HepG2 (cell line): ENCODE measurements around the gene LRRC3B. TPM values are rescaled to one million over a fixed set of nuclear protein-coding genes. Genes with fewer than 3 reads are reported as not detected.

Experiments used
- ATAC-seq: fragments of 200-7000 bp; cut with Tn5 transposase; 3 replicates; pipeline ENCODE4 v1.9.1; 2020; ENCODE audit warnings: mild to moderate bottlenecking, moderate library complexity
- BruUV-seq: library from RNA; stranded (reverse); fragments of 400-500 nt; replicated peaks from 2 replicates; lab custom pipeline; 2021; lab: Mats Ljungman, UMichigan
- CTCF ChIA-PET: fragments of 300-600 bp; formaldehyde crosslinking; extraction: SDS; loops from one replicate; lab custom pipeline; 2021; ENCODE audit warnings: low total read pairs, inconsistent platforms, low intra/inter-chr PET ratio; lab: Yijun Ruan, JAX
- POLR2A ChIA-PET: fragments of 350-600 bp; sonication (Branson Sonifier 250); formaldehyde crosslinking; loops from one replicate; lab custom pipeline; 2020; ENCODE audit warnings: antibody characterized with exemption, inconsistent platforms; lab: Yijun Ruan, JAX
- DNase-seq: peaks from one replicate; pipeline ENCODE4 v3.0.0-alpha.2; 2015; ENCODE audit warnings: low spot score
- FAIRE-seq: peaks from 3 replicates; lab custom pipeline; 2011; peaks lifted over from hg19 to GRCh38; lab: Jason Lieb, UNC
- H2AFZ ChIP-seq: one replicate; pipeline ENCODE4 v1.6.1; 2011; ENCODE audit warnings: low read length, inconsistent platforms
- H3K27ac ChIP-seq: fragments of 300-600 bp; 3 replicates; pipeline ENCODE4 v1.8.0; 2011; ENCODE audit warnings: mixed run types, mild to moderate bottlenecking, mixed read lengths, low read length, inconsistent platforms; ENCODE audit not compliant: insufficient read depth; ENCODE audit errors: extremely low read length
- H3K27me3 ChIP-seq, 2 experiments: fragments of 200-600 bp in 1 of 2; 2 replicates in 1 of 2; 3 replicates in 1 of 2; pipeline versions ENCODE4 v1.6.0 to v1.8.0; 2011; ENCODE audit warnings: low read length in 2 of 2, mild to moderate bottlenecking in 2 of 2, moderate library complexity in 2 of 2, inconsistent platforms in 1 of 2; ENCODE audit not compliant: insufficient read depth in 2 of 2, control insufficient read depth in 1 of 2
- H3K36me3 ChIP-seq, 2 experiments: fragments of 200-600 bp in 1 of 2; replicated peaks in 1 of 2; 2 replicates in 1 of 2; 3 replicates in 1 of 2; pipeline versions ENCODE4 v1.5.1 to v1.8.0; 2011; ENCODE audit warnings: low read length in 2 of 2, inconsistent platforms in 1 of 2; ENCODE audit not compliant: insufficient read depth in 2 of 2, control insufficient read depth in 1 of 2
- H3K4me1 ChIP-seq: 2 replicates; pipeline ENCODE4 v1.5.1; 2012; ENCODE audit warnings: low read length, inconsistent platforms; ENCODE audit not compliant: insufficient read depth
- H3K4me2 ChIP-seq: 2 replicates; pipeline ENCODE4 v1.6.0; 2011; ENCODE audit warnings: low read depth, low read length, inconsistent platforms
- H3K4me3 ChIP-seq, 3 experiments: fragments of 200-600 bp in 1 of 3; sonication (generic), shearing (Covaris generic) in 1 of 3; replicated peaks in 1 of 3; 2 replicates each; pipeline ENCODE4 v1.5.1; 2011 to 2016; ENCODE audit warnings: low read length in 3 of 3, inconsistent platforms in 2 of 3, low read depth in 2 of 3, mild to moderate bottlenecking in 2 of 3, control low read depth in 1 of 3, mixed read lengths in 1 of 3; ENCODE audit not compliant: insufficient read depth in 1 of 3
- H3K79me2 ChIP-seq: one replicate; pipeline ENCODE4 v1.6.1; 2011; ENCODE audit warnings: low read length, inconsistent platforms; ENCODE audit not compliant: insufficient read depth
- H3K9ac ChIP-seq: 2 replicates; pipeline ENCODE4 v1.6.0; 2011; ENCODE audit warnings: mild to moderate bottlenecking, low read depth, low read length, inconsistent platforms; ENCODE audit not compliant: insufficient read depth
- H3K9me3 ChIP-seq: 2 replicates; pipeline ENCODE4 v1.5.1; 2012; ENCODE audit warnings: mild to moderate bottlenecking, low read length
- H4K20me1 ChIP-seq: 2 replicates; pipeline ENCODE4 v1.6.0; 2011; ENCODE audit warnings: inconsistent platforms, mild to moderate bottlenecking, low read length, moderate library complexity; ENCODE audit not compliant: insufficient read depth
- NR2C2 ChIP-seq: sonication (generic); formaldehyde crosslinking; IDR thresholded peaks from 2 replicates; pipeline ENCODE4 v1.4.0; 2020; ENCODE audit warnings: missing genetic modification reagents, mild to moderate bottlenecking, moderate library complexity, borderline replicate concordance
- ZNF20 ChIP-seq: sonication (generic); formaldehyde crosslinking; IDR thresholded peaks from 2 replicates; pipeline ENCODE4 v1.4.0; 2020; ENCODE audit warnings: mild to moderate bottlenecking, moderate library complexity, missing genetic modification reagents
- WGBS: methylation state at CpG from one replicate; pipeline ENCODE4 v1.1.6; 2017; ENCODE audit warnings: low lambda C conversion rate; 5-methylcytosine and 5-hydroxymethylcytosine counted together
- in situ Hi-C: cut with HindIII; loops from 2 replicates; pipeline ENCODE4 v1.10.0; 2017; ENCODE audit warnings: low pct_unique_long_range_greater_than_20kb; ENCODE audit not compliant: extremely low pct_ligation_motif_present
- intact Hi-C: fragments of 100-400 bp; cut with micrococcal nuclease; formaldehyde crosslinking; loops from one replicate; pipeline ENCODE4 v1.10.0; 2022; ENCODE audit not compliant: unreplicated experiment
- polyA plus RNA-seq, 8 experiments: library from polyadenylated mRNA; depleted of rRNA in 3 of 8; stranded (reverse) in 7 of 8; unstranded in 1 of 8; fragments of >200 nt; fragmentation: Illumina TruSeq in 4 of 8; extraction: Trizol in 4 of 8; gene quantifications; 2 replicates each; pipeline versions ENCODE4 v1.2.1 to v1.2.3, GENCODE V29; 2011 to 2016; ENCODE audit warnings: low read depth in 4 of 8, missing spikeins in 1 of 8, mixed read lengths in 1 of 8; ENCODE audit not compliant: insufficient read depth in 1 of 8
- total RNA-seq, 5 experiments: library from RNA; depleted of rRNA; stranded (reverse); fragments of >200 nt; fragmentation: Illumina TruSeq; extraction: Trizol; gene quantifications; 2 replicates each; pipeline ENCODE4 v1.2.3, GENCODE V29; 2016; ENCODE audit warnings: low read depth in 1 of 5
- TF ChIP-seq, protein P1 (sequence below): sonication (generic); formaldehyde crosslinking; IDR thresholded peaks from 2 replicates; pipeline ENCODE4 v1.5.0; 2020; ENCODE audit warnings: mild to moderate bottlenecking, missing genetic modification reagents, borderline replicate concordance
- TF ChIP-seq, protein P2 (sequence below): sonication (generic); formaldehyde crosslinking; IDR thresholded peaks from 2 replicates; pipeline ENCODE4 v1.5.0; 2020; ENCODE audit warnings: mild to moderate bottlenecking, missing genetic modification reagents, borderline replicate concordance
- TF ChIP-seq, protein P3 (sequence below): sonication (generic); formaldehyde crosslinking; IDR thresholded peaks from 2 replicates; pipeline ENCODE4; 2020; ENCODE audit warnings: missing genetic modification reagents, mild to moderate bottlenecking, borderline replicate concordance
- TF ChIP-seq, protein P4 (sequence below): sonication (generic); formaldehyde crosslinking; IDR thresholded peaks from 2 replicates; pipeline ENCODE4 v1.5.0; 2020; ENCODE audit warnings: mild to moderate bottlenecking, missing genetic modification reagents

The LRRC3B gene
- total and polyA plus RNA-seq, 2 of the 13 experiments (the other 11 are each of a cell fraction or from before 2014, with no cell fraction given), result not detected

DNA sequence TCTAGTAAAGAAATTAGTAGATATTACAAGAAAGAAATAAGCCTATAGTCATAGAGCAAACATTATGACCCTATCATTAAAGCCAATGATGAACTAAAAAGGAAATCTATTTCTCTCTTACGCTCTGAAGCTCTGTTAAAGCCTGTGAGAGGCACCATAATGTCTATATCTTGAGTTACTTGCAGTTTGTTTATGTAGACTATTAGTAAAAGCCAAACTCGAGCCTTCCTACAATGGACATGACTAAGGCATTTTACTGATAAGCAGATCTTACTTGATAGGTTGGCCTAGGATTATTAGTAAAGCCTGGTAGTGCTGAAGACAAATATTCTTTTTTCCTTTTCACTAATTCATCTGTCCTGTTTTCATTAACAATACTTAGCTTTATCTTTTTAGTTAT, 32.7 kb downstream of the LRRC3B start:
- FAIRE-seq (no peak), ATAC-seq (no peak), DNase-seq (no peak)
- CTCF ChIA-PET, result no interaction called here
- no peaks in the 10 kb centered on the region for H3K9me3 ChIP-seq
- no peaks in the 10 kb centered on the region for H4K20me1 ChIP-seq
- intact Hi-C loops, result no loop called here
- 8% methylated on average over 2 of the region's 2 CpGs for WGBS
- H3K79me2 ChIP-seq, result no peaks in the 10 kb centered on the region
- in situ Hi-C loops, result no loop called here
- H3K27me3 ChIP-seq, result no peaks in the 10 kb centered on the region
- no TSS peak for BruUV-seq
- H3K4me2 ChIP-seq, result no peak overlapping the region
- H3K27ac ChIP-seq, result no peak overlapping the region
- no peaks in the 10 kb centered on the region for H3K36me3 ChIP-seq
- H3K4me3 ChIP-seq, result no peak overlapping the region
- POLR2A ChIA-PET, result no interaction called here
- no peak overlapping the region for H3K9ac ChIP-seq
- H2AFZ ChIP-seq, result no peak overlapping the region
- H3K4me1 ChIP-seq, result no peaks in the 10 kb centered on the region
- TF ChIP-seq, protein P1, sequence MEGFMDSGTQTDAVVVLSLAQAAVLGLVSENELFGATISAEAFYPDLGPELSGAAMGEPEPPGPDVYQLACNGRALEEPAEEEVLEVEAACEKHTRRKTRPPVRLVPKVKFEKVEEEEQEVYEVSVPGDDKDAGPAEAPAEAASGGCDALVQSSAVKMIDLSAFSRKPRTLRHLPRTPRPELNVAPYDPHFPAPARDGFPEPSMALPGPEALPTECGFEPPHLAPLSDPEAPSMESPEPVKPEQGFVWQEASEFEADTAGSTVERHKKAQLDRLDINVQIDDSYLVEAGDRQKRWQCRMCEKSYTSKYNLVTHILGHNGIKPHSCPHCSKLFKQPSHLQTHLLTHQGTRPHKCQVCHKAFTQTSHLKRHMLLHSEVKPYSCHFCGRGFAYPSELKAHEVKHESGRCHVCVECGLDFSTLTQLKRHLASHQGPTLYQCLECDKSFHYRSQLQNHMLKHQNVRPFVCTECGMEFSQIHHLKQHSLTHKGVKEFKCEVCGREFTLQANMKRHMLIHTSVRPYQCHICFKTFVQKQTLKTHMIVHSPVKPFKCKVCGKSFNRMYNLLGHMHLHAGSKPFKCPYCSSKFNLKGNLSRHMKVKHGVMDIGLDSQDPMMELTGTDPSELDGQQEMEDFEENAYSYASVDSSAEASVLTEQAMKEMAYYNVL (CRISPR knock-in tag), result no peak
- TF ChIP-seq, protein P2, sequence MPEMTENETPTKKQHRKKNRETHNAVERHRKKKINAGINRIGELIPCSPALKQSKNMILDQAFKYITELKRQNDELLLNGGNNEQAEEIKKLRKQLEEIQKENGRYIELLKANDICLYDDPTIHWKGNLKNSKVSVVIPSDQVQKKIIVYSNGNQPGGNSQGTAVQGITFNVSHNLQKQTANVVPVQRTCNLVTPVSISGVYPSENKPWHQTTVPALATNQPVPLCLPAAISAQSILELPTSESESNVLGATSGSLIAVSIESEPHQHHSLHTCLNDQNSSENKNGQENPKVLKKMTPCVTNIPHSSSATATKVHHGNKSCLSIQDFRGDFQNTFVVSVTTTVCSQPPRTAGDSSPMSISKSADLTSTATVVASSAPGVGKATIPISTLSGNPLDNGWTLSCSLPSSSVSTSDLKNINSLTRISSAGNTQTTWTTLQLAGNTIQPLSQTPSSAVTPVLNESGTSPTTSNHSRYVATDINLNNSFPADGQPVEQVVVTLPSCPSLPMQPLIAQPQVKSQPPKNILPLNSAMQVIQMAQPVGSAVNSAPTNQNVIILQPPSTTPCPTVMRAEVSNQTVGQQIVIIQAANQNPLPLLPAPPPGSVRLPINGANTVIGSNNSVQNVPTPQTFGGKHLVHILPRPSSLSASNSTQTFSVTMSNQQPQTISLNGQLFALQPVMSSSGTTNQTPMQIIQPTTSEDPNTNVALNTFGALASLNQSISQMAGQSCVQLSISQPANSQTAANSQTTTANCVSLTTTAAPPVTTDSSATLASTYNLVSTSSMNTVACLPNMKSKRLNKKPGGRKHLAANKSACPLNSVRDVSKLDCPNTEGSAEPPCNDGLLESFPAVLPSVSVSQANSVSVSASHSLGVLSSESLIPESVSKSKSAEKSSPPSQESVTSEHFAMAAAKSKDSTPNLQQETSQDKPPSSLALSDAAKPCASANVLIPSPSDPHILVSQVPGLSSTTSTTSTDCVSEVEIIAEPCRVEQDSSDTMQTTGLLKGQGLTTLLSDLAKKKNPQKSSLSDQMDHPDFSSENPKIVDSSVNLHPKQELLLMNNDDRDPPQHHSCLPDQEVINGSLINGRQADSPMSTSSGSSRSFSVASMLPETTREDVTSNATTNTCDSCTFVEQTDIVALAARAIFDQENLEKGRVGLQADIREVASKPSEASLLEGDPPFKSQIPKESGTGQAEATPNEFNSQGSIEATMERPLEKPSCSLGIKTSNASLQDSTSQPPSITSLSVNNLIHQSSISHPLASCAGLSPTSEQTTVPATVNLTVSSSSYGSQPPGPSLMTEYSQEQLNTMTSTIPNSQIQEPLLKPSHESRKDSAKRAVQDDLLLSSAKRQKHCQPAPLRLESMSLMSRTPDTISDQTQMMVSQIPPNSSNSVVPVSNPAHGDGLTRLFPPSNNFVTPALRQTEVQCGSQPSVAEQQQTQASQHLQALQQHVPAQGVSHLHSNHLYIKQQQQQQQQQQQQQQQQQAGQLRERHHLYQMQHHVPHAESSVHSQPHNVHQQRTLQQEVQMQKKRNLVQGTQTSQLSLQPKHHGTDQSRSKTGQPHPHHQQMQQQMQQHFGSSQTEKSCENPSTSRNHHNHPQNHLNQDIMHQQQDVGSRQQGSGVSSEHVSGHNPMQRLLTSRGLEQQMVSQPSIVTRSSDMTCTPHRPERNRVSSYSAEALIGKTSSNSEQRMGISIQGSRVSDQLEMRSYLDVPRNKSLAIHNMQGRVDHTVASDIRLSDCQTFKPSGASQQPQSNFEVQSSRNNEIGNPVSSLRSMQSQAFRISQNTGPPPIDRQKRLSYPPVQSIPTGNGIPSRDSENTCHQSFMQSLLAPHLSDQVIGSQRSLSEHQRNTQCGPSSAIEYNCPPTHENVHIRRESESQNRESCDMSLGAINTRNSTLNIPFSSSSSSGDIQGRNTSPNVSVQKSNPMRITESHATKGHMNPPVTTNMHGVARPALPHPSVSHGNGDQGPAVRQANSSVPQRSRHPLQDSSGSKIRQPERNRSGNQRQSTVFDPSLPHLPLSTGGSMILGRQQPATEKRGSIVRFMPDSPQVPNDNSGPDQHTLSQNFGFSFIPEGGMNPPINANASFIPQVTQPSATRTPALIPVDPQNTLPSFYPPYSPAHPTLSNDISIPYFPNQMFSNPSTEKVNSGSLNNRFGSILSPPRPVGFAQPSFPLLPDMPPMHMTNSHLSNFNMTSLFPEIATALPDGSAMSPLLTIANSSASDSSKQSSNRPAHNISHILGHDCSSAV (CRISPR knock-in tag), result no peak
- TF ChIP-seq, protein P3, sequence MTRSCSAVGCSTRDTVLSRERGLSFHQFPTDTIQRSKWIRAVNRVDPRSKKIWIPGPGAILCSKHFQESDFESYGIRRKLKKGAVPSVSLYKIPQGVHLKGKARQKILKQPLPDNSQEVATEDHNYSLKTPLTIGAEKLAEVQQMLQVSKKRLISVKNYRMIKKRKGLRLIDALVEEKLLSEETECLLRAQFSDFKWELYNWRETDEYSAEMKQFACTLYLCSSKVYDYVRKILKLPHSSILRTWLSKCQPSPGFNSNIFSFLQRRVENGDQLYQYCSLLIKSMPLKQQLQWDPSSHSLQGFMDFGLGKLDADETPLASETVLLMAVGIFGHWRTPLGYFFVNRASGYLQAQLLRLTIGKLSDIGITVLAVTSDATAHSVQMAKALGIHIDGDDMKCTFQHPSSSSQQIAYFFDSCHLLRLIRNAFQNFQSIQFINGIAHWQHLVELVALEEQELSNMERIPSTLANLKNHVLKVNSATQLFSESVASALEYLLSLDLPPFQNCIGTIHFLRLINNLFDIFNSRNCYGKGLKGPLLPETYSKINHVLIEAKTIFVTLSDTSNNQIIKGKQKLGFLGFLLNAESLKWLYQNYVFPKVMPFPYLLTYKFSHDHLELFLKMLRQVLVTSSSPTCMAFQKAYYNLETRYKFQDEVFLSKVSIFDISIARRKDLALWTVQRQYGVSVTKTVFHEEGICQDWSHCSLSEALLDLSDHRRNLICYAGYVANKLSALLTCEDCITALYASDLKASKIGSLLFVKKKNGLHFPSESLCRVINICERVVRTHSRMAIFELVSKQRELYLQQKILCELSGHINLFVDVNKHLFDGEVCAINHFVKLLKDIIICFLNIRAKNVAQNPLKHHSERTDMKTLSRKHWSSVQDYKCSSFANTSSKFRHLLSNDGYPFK (CRISPR knock-in tag), result no peak
- TF ChIP-seq ZNF20, result no peak
- no peak for TF ChIP-seq NR2C2
- TF ChIP-seq, protein P4, sequence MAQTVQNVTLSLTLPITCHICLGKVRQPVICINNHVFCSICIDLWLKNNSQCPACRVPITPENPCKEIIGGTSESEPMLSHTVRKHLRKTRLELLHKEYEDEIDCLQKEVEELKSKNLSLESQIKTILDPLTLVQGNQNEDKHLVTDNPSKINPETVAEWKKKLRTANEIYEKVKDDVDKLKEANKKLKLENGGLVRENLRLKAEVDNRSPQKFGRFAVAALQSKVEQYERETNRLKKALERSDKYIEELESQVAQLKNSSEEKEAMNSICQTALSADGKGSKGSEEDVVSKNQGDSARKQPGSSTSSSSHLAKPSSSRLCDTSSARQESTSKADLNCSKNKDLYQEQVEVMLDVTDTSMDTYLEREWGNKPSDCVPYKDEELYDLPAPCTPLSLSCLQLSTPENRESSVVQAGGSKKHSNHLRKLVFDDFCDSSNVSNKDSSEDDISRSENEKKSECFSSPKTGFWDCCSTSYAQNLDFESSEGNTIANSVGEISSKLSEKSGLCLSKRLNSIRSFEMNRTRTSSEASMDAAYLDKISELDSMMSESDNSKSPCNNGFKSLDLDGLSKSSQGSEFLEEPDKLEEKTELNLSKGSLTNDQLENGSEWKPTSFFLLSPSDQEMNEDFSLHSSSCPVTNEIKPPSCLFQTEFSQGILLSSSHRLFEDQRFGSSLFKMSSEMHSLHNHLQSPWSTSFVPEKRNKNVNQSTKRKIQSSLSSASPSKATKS, result no peak
